ENCODE data around the gene REPS1. TPM values are rescaled to one million over a fixed set of nuclear protein-coding genes. Genes with fewer than 3 reads are reported as not detected.

Gene REPS1
- total RNA-seq, 2 donors from 2014 or later: 33.0 to 34.1 TPM

- 82 to 85% methylated on average over 10 to 13 of the region's 13 CpGs for WGBS, 2 experiments (ENCODE audit: insufficient coverage in 1 of 2, insufficient read length in 1 of 2)
- Histone ChIP-seq H3K9me3 (ENCODE audit: control insufficient read depth, low read length) (no peaks in the 10 kb centered on the region), H3K9ac (ENCODE audit: extremely low read depth, low read length, poor library complexity, severe bottlenecking) (no peak overlapping the region), H3K4me1 (ENCODE audit: control insufficient read depth, insufficient read depth, low read length) (no peaks in the 10 kb centered on the region), H3K36me3 (ENCODE audit: control insufficient read depth, insufficient read depth, low read length) (no peaks in the 10 kb centered on the region), H3K27ac (ENCODE audit: low read depth, low read length) (no peak overlapping the region), H3K27me3 (ENCODE audit: control insufficient read depth, insufficient read depth, low read length, poor library complexity, severe bottlenecking) (no peaks in the 10 kb centered on the region), H3K4me3 (ENCODE audit: low read length) (no peak overlapping the region)
- peak; percentile 53 for DNase-seq
- no peaks in the 10 kb centered on the region for H3K9me3 Mint-ChIP-seq
- H3K27me3 Mint-ChIP-seq (ENCODE audit: insufficient read depth): peaks cover 15% of the 10 kb centered on the region
- H3K36me3 Mint-ChIP-seq (ENCODE audit: low read depth): no peaks in the 10 kb centered on the region
- no peak overlapping the region for H3K4me3 Mint-ChIP-seq
- no peak for TF ChIP-seq CTCF (conservative IDR thresholded peaks at IDR 0.05)
- H3K27ac Mint-ChIP-seq: no peak overlapping the region
- no peaks in the 10 kb centered on the region for H3K4me1 Mint-ChIP-seq
These were observed 102.8 kb downstream of the REPS1 start for GRCh38 chr6:138885156-138885819.

GRCh38 chr6:138882369-138883017, 105.6 kb downstream of the REPS1 start:
- H3K4me1 ChIP-seq (ENCODE audit: control insufficient read depth, insufficient read depth, low read length): no peaks in the 10 kb centered on the region
- no peak overlapping the region for H3K27ac ChIP-seq (ENCODE audit: low read depth, low read length)
- no peaks in the 10 kb centered on the region for H3K36me3 ChIP-seq (ENCODE audit: control insufficient read depth, insufficient read depth, low read length)
- no peaks in the 10 kb centered on the region for H3K36me3 Mint-ChIP-seq (ENCODE audit: low read depth)
- no peak overlapping the region for H3K4me3 ChIP-seq (ENCODE audit: low read length)
- H3K27me3 ChIP-seq (ENCODE audit: control insufficient read depth, insufficient read depth, low read length, poor library complexity, severe bottlenecking): no peaks in the 10 kb centered on the region
- H3K4me1 Mint-ChIP-seq: no peaks in the 10 kb centered on the region
- H3K4me3 Mint-ChIP-seq: no peak overlapping the region
- DNase-seq: no peak
- no peak for TF ChIP-seq CTCF (conservative IDR thresholded peaks at IDR 0.05)
- no peaks in the 10 kb centered on the region for H3K9me3 ChIP-seq (ENCODE audit: control insufficient read depth, low read length)
- H3K9me3 Mint-ChIP-seq: no peaks in the 10 kb centered on the region
- WGBS, 2 experiments (ENCODE audit: insufficient coverage in 1 of 2, insufficient read length in 1 of 2): 95 to 100% methylated on average over 3 to 7 of the region's 7 CpGs
- H3K27ac Mint-ChIP-seq: no peak overlapping the region
- no peak overlapping the region for H3K9ac ChIP-seq (ENCODE audit: extremely low read depth, low read length, poor library complexity, severe bottlenecking)
- peaks cover 3% of the 10 kb centered on the region for H3K27me3 Mint-ChIP-seq (ENCODE audit: insufficient read depth)

GRCh38 chr6:138873191-138873590, 114.9 kb downstream of the REPS1 start:
- Mint-ChIP-seq H3K9me3 (no peaks in the 10 kb centered on the region), H3K4me1 (peaks cover 32% of the 10 kb centered on the region), H3K27me3 (ENCODE audit: insufficient read depth) (peaks cover 2% of the 10 kb centered on the region), H3K27ac (no peak overlapping the region), H3K36me3 (ENCODE audit: low read depth) (no peaks in the 10 kb centered on the region), H3K4me3 (no peak overlapping the region)
- no peaks in the 10 kb centered on the region for H3K36me3 ChIP-seq (ENCODE audit: control insufficient read depth, insufficient read depth, low read length)
- TF ChIP-seq CTCF (conservative IDR thresholded peaks at IDR 0.05): no peak
- peaks cover 10% of the 10 kb centered on the region for H3K4me1 ChIP-seq (ENCODE audit: control insufficient read depth, insufficient read depth, low read length)
- no peaks in the 10 kb centered on the region for H3K9me3 ChIP-seq (ENCODE audit: control insufficient read depth, low read length)
- WGBS, 2 experiments (ENCODE audit: insufficient coverage in 1 of 2, insufficient read length in 1 of 2): 72 to 86% methylated on average over 6 to 8 of the region's 8 CpGs
- no peak overlapping the region for H3K27ac ChIP-seq (ENCODE audit: low read depth, low read length)
- H3K27me3 ChIP-seq (ENCODE audit: control insufficient read depth, insufficient read depth, low read length, poor library complexity, severe bottlenecking): no peaks in the 10 kb centered on the region
- no peak overlapping the region for H3K9ac ChIP-seq (ENCODE audit: extremely low read depth, low read length, poor library complexity, severe bottlenecking)
- DNase-seq: no peak
- H3K4me3 ChIP-seq (ENCODE audit: low read length): no peak overlapping the region
